GM23338 (cell line): ENCODE measurements around the gene PARVB.

ENCODE experiments used
- CREB1 ChIP-seq: fragments of 250-450 bp; sonication (Bioruptor Pico); IDR thresholded peaks from 2 replicates; pipeline ENCODE4 v1.5.0; 2020; ENCODE audit warnings: low read depth, mild to moderate bottlenecking, moderate library complexity
- CTCF ChIP-seq, 2 experiments: fragments of 200-600 bp in 1 of 2; sonication (generic) in 1 of 2; conservative IDR thresholded peaks; 2 replicates each; pipeline versions ENCODE4 v1.5.1 to v1.6.1; 2016 to 2017; ENCODE audit warnings: antibody characterized with exemption in 2 of 2, low read depth in 2 of 2, mild to moderate bottlenecking in 2 of 2, moderate library complexity in 1 of 2
- EZH2 ChIP-seq: fragments of 200-600 bp; sonication (generic); IDR thresholded peaks from one replicate; pipeline ENCODE4 v1.8.0; 2017; ENCODE audit warnings: antibody characterized with exemption, mild to moderate bottlenecking, low read depth; ENCODE audit not compliant: unreplicated experiment
- EZH2phosphoT487 ChIP-seq: fragments of 200-600 bp; sonication (generic); IDR thresholded peaks from one replicate; pipeline ENCODE4 v1.8.1; 2018; ENCODE audit warnings: antibody characterized with exemption; ENCODE audit not compliant: unreplicated experiment
- JUNB ChIP-seq: IDR thresholded peaks from one replicate; pipeline ENCODE4 v1.6.1; 2016; ENCODE audit warnings: antibody characterized with exemption; ENCODE audit not compliant: unreplicated experiment
- POLR2AphosphoS5 ChIP-seq: IDR thresholded peaks from 2 replicates; pipeline ENCODE4 v1.6.1; 2016; ENCODE audit warnings: antibody characterized with exemption, low read depth
- STAT1 ChIP-seq: IDR thresholded peaks from one replicate; pipeline ENCODE4 v1.6.1; 2016; ENCODE audit warnings: antibody characterized with exemption; ENCODE audit not compliant: unreplicated experiment

GRCh38 chr22:44102121-44102520, 78.0 kb downstream of the PARVB start:
- TF ChIP-seq CTCF (conservative IDR thresholded peaks at IDR 0.05; ENCODE audit: low read depth in 2 of 2), result no peak
- TF ChIP-seq STAT1, result no peak
- TF ChIP-seq EZH2phosphoT487, result no peak
- TF ChIP-seq POLR2AphosphoS5, result no peak
- TF ChIP-seq JUNB, result no peak
- no peak for TF ChIP-seq CREB1 (CRISPR knock-in tag)
- TF ChIP-seq EZH2, result no peak
